MCF 10A (cell line): Measurements from ENCODE around the gene COPZ2. TPM values are rescaled to one million over a fixed set of nuclear protein-coding genes. Genes with fewer than 3 reads are reported as not detected.

Experiments used
- BruUV-seq: library from RNA; stranded (reverse); fragments of 400-500 nt; replicated peaks from 2 replicates; lab custom pipeline; 2021; lab: Mats Ljungman, UMichigan
- CTCF ChIA-PET: fragments of 300-600 bp; sonication (Branson Sonifier 250); formaldehyde crosslinking; extraction: SDS; loops from one replicate; lab custom pipeline; 2021; ENCODE audit warnings: antibody characterized with exemption, inconsistent platforms; lab: Yijun Ruan, JAX
- POLR2A ChIA-PET: fragments of 300-600, 350-650 bp; sonication (Branson Sonifier 250); formaldehyde crosslinking; extraction: SDS; loops from one replicate; lab custom pipeline; 2020; ENCODE audit warnings: antibody characterized with exemption, inconsistent platforms; lab: Yijun Ruan, JAX
- DNase-seq: peaks from one replicate; pipeline ENCODE4 v3.0.0-alpha.2; 2018; ENCODE audit not compliant: unreplicated experiment
- H3K27ac Mint-ChIP-seq: one replicate; pipeline ENCODE4 v1.8.0; 2022; ENCODE audit warnings: mild to moderate bottlenecking, low read depth, mixed read lengths; ENCODE audit not compliant: unreplicated experiment
- H3K27me3 Mint-ChIP-seq: one replicate; pipeline ENCODE4 v1.8.0; 2022; ENCODE audit warnings: mixed read lengths; ENCODE audit not compliant: insufficient read depth, unreplicated experiment
- H3K36me3 Mint-ChIP-seq: one replicate; pipeline ENCODE4 v1.8.0; 2022; ENCODE audit warnings: mild to moderate bottlenecking, moderate library complexity, mixed read lengths; ENCODE audit not compliant: insufficient read depth, unreplicated experiment
- H3K4me1 Mint-ChIP-seq: one replicate; pipeline ENCODE4 v1.8.0; 2022; ENCODE audit warnings: mixed read lengths; ENCODE audit not compliant: insufficient read depth, unreplicated experiment
- H3K4me3 Mint-ChIP-seq: one replicate; pipeline ENCODE4 v1.8.0; 2022; ENCODE audit warnings: mild to moderate bottlenecking, moderate library complexity, mixed read lengths; ENCODE audit not compliant: unreplicated experiment
- H3K9me3 Mint-ChIP-seq: one replicate; pipeline ENCODE4 v1.8.0; 2022; ENCODE audit warnings: mixed read lengths; ENCODE audit not compliant: unreplicated experiment
- CTCF ChIP-seq: fragments of 200-600 bp; IDR thresholded peaks from one replicate; pipeline ENCODE4 v1.8.0; 2022; ENCODE audit warnings: antibody characterized with exemption, mild to moderate bottlenecking; ENCODE audit not compliant: unreplicated experiment
- intact Hi-C: fragments of 100-400 bp; cut with micrococcal nuclease; formaldehyde crosslinking; loops from 2 replicates; pipeline ENCODE4 v1.14.1; 2022
- total RNA-seq: library from RNA; stranded (reverse); gene quantifications from 2 replicates; pipeline ENCODE4 v1.2.3, GENCODE V29; 2022

The COPZ2 gene
- total RNA-seq, 1 experiment from 2014 or later: not detected

- Mint-ChIP-seq H3K27me3 (no peaks in the 10 kb centered on the region), H3K4me3 (peak overlapping the region; percentile 91), H3K36me3 (peaks cover 18% of the 10 kb centered on the region), H3K9me3 (no peaks in the 10 kb centered on the region), H3K27ac (peak overlapping the region; percentile 100), H3K4me1 (peaks cover 25% of the 10 kb centered on the region)
- ChIA-PET POLR2A (interaction anchor here (0.6 to 17.1 kb wide), 14 partner anchors 9 to 207 kb away, joined by 3 to 353 read pairs (median 8); partner anchors contain the start of gene CBX1), CTCF (interaction anchor here (0.8 to 6.7 kb wide), 4 partner anchors 10 to 29 kb away, joined by 3 to 61 read pairs (median 4); no protein-coding TSS in a partner anchor)
- no peak for TF ChIP-seq CTCF
- no TSS peak for BruUV-seq
- peak; percentile 81 for DNase-seq
- intact Hi-C loops: no loop called here
These were observed 7.9 kb upstream of the COPZ2 start for GRCh38 chr17:48045316-48046001.

- ChIA-PET POLR2A (interaction anchor here (0.8 to 17.1 kb wide), 7 partner anchors 8 to 74 kb away, joined by 4 to 353 read pairs (median 83); partner anchors contain the start of gene CDK5RAP3), CTCF (interaction anchor here (1.0 to 6.7 kb wide), 5 partner anchors 9 to 24 kb away, joined by 3 to 61 read pairs (median 4); no protein-coding TSS in a partner anchor)
- Mint-ChIP-seq H3K27me3 (no peaks in the 10 kb centered on the region), H3K4me3 (no peak overlapping the region), H3K9me3 (no peaks in the 10 kb centered on the region), H3K4me1 (peaks cover 18% of the 10 kb centered on the region), H3K36me3 (peaks cover 12% of the 10 kb centered on the region), H3K27ac (peak overlapping the region; percentile 27)
- DNase-seq: no peak
- no TSS peak for BruUV-seq
- no peak for TF ChIP-seq CTCF
- intact Hi-C loops: no loop called here
These were observed 7.3 kb upstream of the COPZ2 start for GRCh38 chr17:48044851-48045250.

GRCh38 chr17:48043176-48043575, 5.6 kb upstream of the COPZ2 start:
- TF ChIP-seq CTCF: no peak
- no peak overlapping the region for H3K27ac Mint-ChIP-seq
- BruUV-seq: no TSS peak
- intact Hi-C loops: no loop called here
- H3K9me3 Mint-ChIP-seq: no peaks in the 10 kb centered on the region
- POLR2A ChIA-PET: interaction anchor here (0.7 to 17.1 kb wide), 6 partner anchors 9 to 65 kb away, joined by 3 to 353 read pairs (median 50); no protein-coding TSS in a partner anchor
- CTCF ChIA-PET: interaction anchor here (0.6 to 6.7 kb wide), 3 partner anchors 17 to 991 kb away, joined by 3 to 61 read pairs (median 4); no protein-coding TSS in a partner anchor
- no peak overlapping the region for H3K4me3 Mint-ChIP-seq
- H3K4me1 Mint-ChIP-seq: peaks cover 16% of the 10 kb centered on the region
- H3K36me3 Mint-ChIP-seq: peaks cover 6% of the 10 kb centered on the region
- H3K27me3 Mint-ChIP-seq: no peaks in the 10 kb centered on the region
- no peak for DNase-seq

GRCh38 chr17:48038687-48039086, 1.1 kb upstream of the COPZ2 start:
- no peak for TF ChIP-seq CTCF
- H3K27me3 Mint-ChIP-seq: no peaks in the 10 kb centered on the region
- H3K4me3 Mint-ChIP-seq: no peak overlapping the region
- intact Hi-C loops: no loop called here
- H3K9me3 Mint-ChIP-seq: no peaks in the 10 kb centered on the region
- H3K36me3 Mint-ChIP-seq: no peaks in the 10 kb centered on the region
- no peaks in the 10 kb centered on the region for H3K4me1 Mint-ChIP-seq
- no peak overlapping the region for H3K27ac Mint-ChIP-seq
- no TSS peak for BruUV-seq
- POLR2A ChIA-PET: interaction anchor here (0.8 kb wide), 2 partner anchors 8 to 9 kb away, joined by 3 read pairs; no protein-coding TSS in a partner anchor
- DNase-seq: no peak
- CTCF ChIA-PET: interaction anchor here (1.8 kb wide), 1 partner anchor 12 kb away, joined by 9 read pairs; no protein-coding TSS in a partner anchor
